ENCODE measurements around the gene ZMYND19.

- TF ChIP-seq CTCF (IDR thresholded peaks at IDR 0.05) (no peak), POLR2A (IDR thresholded peaks at IDR 0.05) (no peak)
Observed at GRCh38 chr9:137581361-137582285, 8.7 kb downstream of the ZMYND19 start.
